HL-60 (cell line): ENCODE measurements around the gene KIFC3.
"Not testable (repeated sequence)": the region's sequence is repeated elsewhere in the genome, so short reads cannot be mapped to it uniquely, and the experiment has no call there.

ENCODE experiments used
- DNase-seq, 2 experiments: peaks; one replicate each; pipeline ENCODE4 v3.0.0-alpha.2; 2010 to 2020; ENCODE audit warnings: low read depth in 1 of 2, low spot score in 1 of 2
- H3K27ac ChIP-seq: fragments of 250-450 bp; sonication (Bioruptor Pico); replicated peaks from 2 replicates; pipeline ENCODE4 v1.5.1; 2020; ENCODE audit warnings: mild to moderate bottlenecking, moderate library complexity
- H3K27me3 ChIP-seq: fragments of 250-450 bp; sonication (Bioruptor Pico); 2 replicates; pipeline ENCODE4 v1.5.1; 2021; ENCODE audit warnings: mild to moderate bottlenecking, moderate library complexity; ENCODE audit not compliant: insufficient read depth, poor library complexity, severe bottlenecking
- H3K4me3 ChIP-seq: replicated peaks from 2 replicates; pipeline ENCODE4 v1.5.1; 2011; ENCODE audit warnings: mild to moderate bottlenecking, control low read depth, low read length; ENCODE audit not compliant: insufficient read depth
- GABPA ChIP-seq: IDR thresholded peaks from 2 replicates; pipeline ENCODE4 v1.6.1; 2012; ENCODE audit warnings: low read depth
- POLR2AphosphoS5 ChIP-seq: IDR thresholded peaks from 2 replicates; pipeline ENCODE4 v1.6.1; 2012; ENCODE audit warnings: low read depth
- SPI1 ChIP-seq: IDR thresholded peaks from 2 replicates; pipeline ENCODE4 v1.6.1; 2012; ENCODE audit warnings: low read depth, mild to moderate bottlenecking, borderline replicate concordance
- TF ChIP-seq, protein P1 (sequence below): IDR thresholded peaks from one replicate; pipeline ENCODE4 v1.5.1; 2011; ENCODE audit warnings: low read length, control low read depth, inconsistent platforms; ENCODE audit not compliant: insufficient read depth
- TF ChIP-seq, protein P2 (sequence below): IDR thresholded peaks from 2 replicates; pipeline ENCODE4 v1.6.1; 2012; ENCODE audit warnings: low read depth; ENCODE audit not compliant: insufficient replicate concordance

KIFC3 gene

DNA sequence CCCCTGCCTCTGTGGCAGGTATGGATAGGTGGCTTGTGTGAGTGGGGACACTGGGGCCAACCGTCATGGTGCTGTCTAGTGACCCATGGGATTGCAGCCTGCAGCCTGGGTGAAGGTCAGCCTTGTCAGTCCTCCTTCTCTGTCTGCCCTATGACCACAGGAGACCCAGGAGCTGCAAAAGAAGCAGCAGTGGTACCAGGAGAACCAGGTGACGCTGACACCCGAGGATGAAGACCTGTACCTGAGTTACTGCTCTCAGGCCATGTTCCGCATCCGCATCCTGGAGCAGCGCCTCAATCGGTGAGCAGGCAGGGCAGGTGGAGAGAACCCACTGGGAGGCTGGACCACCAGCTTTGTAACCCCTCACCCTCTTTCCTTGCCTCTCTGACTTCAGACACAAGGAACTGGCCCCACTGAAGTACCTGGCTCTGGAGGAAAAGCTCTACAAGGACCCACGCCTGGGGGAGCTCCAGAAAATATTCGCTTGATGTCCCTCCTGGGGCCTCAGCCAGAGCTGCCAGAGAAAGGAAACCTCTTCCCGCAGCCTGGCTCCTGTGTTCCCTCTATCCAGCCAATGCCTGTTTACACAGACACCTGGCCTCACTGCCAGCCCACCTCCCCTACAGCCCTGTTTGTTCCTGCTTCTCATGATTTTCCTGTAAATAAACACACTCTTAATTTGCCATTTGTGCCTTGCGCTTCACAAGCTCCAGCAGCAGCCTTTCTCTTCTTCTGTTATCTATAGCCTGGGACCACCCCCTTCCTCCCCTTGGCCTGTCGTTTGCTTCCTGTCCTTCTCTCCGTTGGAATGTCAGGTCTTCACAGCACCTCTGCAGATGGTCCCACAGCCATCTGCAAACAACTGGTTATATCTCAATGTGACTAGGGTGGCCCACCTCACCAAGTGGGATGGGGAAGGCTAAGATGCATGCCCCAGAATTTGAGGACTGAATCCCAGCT is 71.2 kb downstream of the KIFC3 start:
- TF ChIP-seq, protein P1, sequence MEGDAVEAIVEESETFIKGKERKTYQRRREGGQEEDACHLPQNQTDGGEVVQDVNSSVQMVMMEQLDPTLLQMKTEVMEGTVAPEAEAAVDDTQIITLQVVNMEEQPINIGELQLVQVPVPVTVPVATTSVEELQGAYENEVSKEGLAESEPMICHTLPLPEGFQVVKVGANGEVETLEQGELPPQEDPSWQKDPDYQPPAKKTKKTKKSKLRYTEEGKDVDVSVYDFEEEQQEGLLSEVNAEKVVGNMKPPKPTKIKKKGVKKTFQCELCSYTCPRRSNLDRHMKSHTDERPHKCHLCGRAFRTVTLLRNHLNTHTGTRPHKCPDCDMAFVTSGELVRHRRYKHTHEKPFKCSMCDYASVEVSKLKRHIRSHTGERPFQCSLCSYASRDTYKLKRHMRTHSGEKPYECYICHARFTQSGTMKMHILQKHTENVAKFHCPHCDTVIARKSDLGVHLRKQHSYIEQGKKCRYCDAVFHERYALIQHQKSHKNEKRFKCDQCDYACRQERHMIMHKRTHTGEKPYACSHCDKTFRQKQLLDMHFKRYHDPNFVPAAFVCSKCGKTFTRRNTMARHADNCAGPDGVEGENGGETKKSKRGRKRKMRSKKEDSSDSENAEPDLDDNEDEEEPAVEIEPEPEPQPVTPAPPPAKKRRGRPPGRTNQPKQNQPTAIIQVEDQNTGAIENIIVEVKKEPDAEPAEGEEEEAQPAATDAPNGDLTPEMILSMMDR, result no peak
- TF ChIP-seq SPI1 (no peak), POLR2AphosphoS5 (no peak), GABPA (no peak)
- TF ChIP-seq, protein P2, sequence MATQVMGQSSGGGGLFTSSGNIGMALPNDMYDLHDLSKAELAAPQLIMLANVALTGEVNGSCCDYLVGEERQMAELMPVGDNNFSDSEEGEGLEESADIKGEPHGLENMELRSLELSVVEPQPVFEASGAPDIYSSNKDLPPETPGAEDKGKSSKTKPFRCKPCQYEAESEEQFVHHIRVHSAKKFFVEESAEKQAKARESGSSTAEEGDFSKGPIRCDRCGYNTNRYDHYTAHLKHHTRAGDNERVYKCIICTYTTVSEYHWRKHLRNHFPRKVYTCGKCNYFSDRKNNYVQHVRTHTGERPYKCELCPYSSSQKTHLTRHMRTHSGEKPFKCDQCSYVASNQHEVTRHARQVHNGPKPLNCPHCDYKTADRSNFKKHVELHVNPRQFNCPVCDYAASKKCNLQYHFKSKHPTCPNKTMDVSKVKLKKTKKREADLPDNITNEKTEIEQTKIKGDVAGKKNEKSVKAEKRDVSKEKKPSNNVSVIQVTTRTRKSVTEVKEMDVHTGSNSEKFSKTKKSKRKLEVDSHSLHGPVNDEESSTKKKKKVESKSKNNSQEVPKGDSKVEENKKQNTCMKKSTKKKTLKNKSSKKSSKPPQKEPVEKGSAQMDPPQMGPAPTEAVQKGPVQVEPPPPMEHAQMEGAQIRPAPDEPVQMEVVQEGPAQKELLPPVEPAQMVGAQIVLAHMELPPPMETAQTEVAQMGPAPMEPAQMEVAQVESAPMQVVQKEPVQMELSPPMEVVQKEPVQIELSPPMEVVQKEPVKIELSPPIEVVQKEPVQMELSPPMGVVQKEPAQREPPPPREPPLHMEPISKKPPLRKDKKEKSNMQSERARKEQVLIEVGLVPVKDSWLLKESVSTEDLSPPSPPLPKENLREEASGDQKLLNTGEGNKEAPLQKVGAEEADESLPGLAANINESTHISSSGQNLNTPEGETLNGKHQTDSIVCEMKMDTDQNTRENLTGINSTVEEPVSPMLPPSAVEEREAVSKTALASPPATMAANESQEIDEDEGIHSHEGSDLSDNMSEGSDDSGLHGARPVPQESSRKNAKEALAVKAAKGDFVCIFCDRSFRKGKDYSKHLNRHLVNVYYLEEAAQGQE, result no peak

DNA sequence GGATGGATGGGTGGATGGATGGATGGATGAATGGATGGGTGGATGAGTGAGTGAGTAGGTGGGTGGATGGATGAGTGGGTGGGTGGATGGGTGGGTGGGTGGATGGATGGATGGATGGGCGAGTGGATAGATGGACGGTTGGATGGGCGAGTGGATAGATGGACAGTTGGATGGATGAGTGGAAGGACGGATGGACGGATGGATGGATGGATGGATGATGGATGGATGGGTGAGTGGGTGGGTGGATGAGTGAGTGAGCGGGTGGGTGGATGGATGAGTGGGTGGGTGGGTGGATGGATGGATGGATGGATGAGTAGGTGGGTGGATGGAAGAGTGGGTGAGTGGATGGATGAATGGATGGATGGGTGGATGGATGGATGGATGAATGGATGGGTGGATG is 72.4 kb downstream of the KIFC3 start:
- not testable (repeated sequence) for H3K27me3 ChIP-seq, H3K27ac ChIP-seq, DNase-seq, H3K4me3 ChIP-seq

More for the DNA sequence above, 71.2 kb downstream of the KIFC3 start:
- Histone ChIP-seq H3K27me3 (no peaks in the 10 kb centered on the region), H3K27ac (no peak overlapping the region), H3K4me3 (no peak overlapping the region)
- no peak for DNase-seq

DNA sequence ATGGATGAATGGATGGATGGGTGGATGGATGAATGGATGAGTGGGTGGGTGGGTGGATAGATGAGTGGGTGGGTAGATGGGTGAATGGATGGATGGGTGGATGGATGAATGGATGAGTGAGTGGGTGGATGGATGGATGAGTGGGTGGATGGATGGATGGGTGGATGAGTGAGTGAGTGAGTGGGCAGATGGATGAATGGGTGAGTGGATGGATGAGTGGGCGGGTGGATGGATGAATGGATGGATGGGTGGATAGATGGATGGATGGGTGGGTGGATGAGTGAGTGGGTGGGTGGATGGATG is 73.2 kb downstream of the KIFC3 start:
- Histone ChIP-seq H3K4me3 (no peak overlapping the region), H3K27ac (no peak overlapping the region), H3K27me3 (no peaks in the 10 kb centered on the region)
- no peak for DNase-seq
- TF ChIP-seq SPI1 (no peak), POLR2AphosphoS5 (no peak)

DNA sequence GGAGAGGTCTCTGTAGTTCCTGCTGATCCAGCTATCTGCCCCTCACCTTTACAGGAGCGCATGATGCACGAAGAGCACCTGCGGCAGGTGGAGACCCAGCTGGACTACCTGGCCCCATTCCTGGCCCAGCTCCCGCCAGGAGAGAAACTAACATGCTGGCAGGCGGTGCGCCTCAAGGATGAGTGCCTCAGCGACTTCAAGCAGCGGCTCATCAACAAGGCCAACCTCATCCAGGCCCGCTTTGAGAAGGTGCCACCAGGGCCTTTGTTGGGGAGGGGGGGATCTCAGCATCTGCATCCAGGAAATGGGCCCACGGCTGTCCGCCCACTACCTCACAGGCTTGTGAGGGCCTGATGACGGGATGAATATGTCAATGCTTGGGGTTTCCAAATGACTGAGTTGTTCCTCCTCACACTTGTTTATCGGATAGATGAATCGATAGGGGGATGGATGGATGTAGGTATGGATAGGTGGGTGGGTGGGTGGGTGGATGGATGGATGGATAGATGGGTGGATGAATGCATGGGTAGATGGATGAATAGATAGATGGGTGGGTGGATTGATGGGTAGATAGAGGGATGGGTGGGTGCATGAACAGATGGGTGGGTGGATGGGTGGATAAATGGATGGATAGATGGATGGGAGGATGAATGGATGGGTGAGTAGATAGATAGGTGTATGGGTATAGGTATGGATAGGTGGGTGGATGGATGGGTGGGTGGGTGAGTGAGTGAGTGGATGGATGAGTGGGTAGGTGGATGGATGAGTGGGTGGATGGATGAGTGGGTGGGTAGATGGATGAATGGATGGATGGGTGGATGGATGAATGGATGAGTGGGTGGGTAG is 73.7 kb downstream of the KIFC3 start:
- no peak for DNase-seq
- Histone ChIP-seq H3K4me3 (no peak overlapping the region), H3K27me3 (no peaks in the 10 kb centered on the region), H3K27ac (no peak overlapping the region)
- TF ChIP-seq, protein P2, result no peak
- TF ChIP-seq SPI1 (no peak), GABPA (no peak), POLR2AphosphoS5 (no peak)

DNA sequence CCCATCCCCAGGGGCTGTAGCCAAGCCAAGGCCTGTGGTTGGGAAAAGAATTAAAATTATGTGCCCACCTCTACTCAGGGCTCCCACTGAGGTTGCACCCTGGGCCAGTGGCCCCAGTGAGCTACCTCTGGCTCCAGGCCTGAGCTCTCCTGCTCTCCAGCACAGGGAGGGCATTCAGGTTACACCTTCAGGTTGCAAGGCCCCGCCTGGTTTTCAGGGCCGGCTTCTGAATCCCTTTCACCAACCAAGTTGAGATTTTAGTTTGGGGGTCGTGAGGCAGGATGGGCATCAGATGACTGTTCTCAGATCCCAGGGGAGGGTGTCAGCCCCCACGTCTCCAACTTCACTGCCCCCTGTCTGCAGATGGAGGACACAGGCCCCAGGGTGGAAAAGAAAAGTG is 74.7 kb downstream of the KIFC3 start:
- DNase-seq, result no peak
- Histone ChIP-seq H3K4me3 (no peak overlapping the region), H3K27ac (no peak overlapping the region), H3K27me3 (no peaks in the 10 kb centered on the region)
- TF ChIP-seq SPI1 (no peak), GABPA (no peak), POLR2AphosphoS5 (no peak)
- TF ChIP-seq, protein P1, result no peak
- TF ChIP-seq, protein P2, result no peak
